ENCODE results near the gene F2RL2.

The F2RL2 gene

GRCh38 chr5:76598531-76598930, 24.7 kb downstream of the F2RL2 start:
- no peak overlapping the region for H3K4me3 ChIP-seq (ENCODE audit: insufficient read depth, low read length, poor library complexity, severe bottlenecking)
- TF ChIP-seq CTCF (IDR thresholded peaks at IDR 0.05; ENCODE audit: insufficient read depth, low read length, poor library complexity, severe bottlenecking) (no peak), EZH2phosphoT487 (conservative IDR thresholded peaks at IDR 0.05; ENCODE audit: low read length) (no peak)
- no peak overlapping the region for H3K9ac ChIP-seq (ENCODE audit: low read length)
- H4K20me1 ChIP-seq (ENCODE audit: low read depth, low read length): no peaks in the 10 kb centered on the region
- H2AFZ ChIP-seq (ENCODE audit: low read depth, low read length, severe bottlenecking): no peak overlapping the region
- no peak overlapping the region for H3K27ac ChIP-seq (ENCODE audit: low read depth, low read length)
- H3F3A ChIP-seq (ENCODE audit: insufficient read depth): no peaks in the 10 kb centered on the region
- no peaks in the 10 kb centered on the region for H3K79me2 ChIP-seq (ENCODE audit: insufficient read depth, low read length)
- no peak overlapping the region for H3K4me2 ChIP-seq (ENCODE audit: low read depth, low read length, poor library complexity, severe bottlenecking)
- no peaks in the 10 kb centered on the region for H3K36me3 ChIP-seq (ENCODE audit: low read length)
- H3K27me3 ChIP-seq (ENCODE audit: low read length): no peaks in the 10 kb centered on the region
- no peaks in the 10 kb centered on the region for H3K9me3 ChIP-seq (ENCODE audit: insufficient read depth, low read length)
- H3K9me2 ChIP-seq (replicated peaks; ENCODE audit: insufficient read depth, low read length): no peaks in the 10 kb centered on the region

DNA sequence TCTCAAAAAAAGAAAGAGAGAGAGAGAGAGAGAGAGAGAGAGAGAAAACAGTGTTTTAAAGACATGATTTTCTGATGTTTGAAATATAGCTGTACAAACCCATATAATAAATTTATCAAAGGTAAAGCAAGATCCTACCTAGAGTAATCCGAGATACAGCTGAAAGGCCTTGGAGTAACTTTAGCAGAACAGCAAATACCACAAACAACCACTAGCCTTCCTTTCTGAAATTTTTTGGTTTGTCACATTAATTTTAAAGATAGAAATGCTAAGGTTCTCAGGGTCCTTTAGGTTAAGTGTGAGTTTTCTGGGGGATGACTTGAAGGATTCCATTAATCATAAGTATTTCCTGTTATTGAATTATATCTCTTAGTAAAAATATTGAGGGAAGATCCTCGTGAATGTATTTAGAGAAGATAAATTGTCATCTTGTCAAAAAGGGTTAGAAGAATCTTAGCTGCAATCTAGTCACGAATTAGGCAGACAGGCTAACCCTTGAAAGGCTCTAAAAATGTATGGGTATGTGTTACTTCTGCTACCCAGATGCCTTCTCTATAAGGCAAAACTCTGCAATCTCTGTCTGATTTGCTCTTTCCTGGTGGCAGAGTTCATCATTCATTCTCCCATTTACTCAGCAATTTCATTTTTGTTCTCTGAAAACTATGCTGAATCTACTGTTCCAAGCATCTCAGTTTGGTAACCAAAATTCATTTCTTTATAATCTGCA, 27.3 kb downstream of the F2RL2 start:
- H3K9me3 ChIP-seq (ENCODE audit: insufficient read depth, low read length): no peaks in the 10 kb centered on the region
- no peaks in the 10 kb centered on the region for H3K36me3 ChIP-seq (ENCODE audit: low read length)
- no peak overlapping the region for H2AFZ ChIP-seq (ENCODE audit: low read depth, low read length, severe bottlenecking)
- no peaks in the 10 kb centered on the region for H3F3A ChIP-seq (ENCODE audit: insufficient read depth)
- no peaks in the 10 kb centered on the region for H3K9me2 ChIP-seq (replicated peaks; ENCODE audit: insufficient read depth, low read length)
- H3K4me3 ChIP-seq (ENCODE audit: insufficient read depth, low read length, poor library complexity, severe bottlenecking): no peak overlapping the region
- no peaks in the 10 kb centered on the region for H3K27me3 ChIP-seq (ENCODE audit: low read length)
- H4K20me1 ChIP-seq (ENCODE audit: low read depth, low read length): no peaks in the 10 kb centered on the region
- no peak for TF ChIP-seq CTCF (IDR thresholded peaks at IDR 0.05; ENCODE audit: insufficient read depth, low read length, poor library complexity, severe bottlenecking)
- no peak for TF ChIP-seq EZH2phosphoT487 (conservative IDR thresholded peaks at IDR 0.05; ENCODE audit: low read length)
- no peaks in the 10 kb centered on the region for H3K79me2 ChIP-seq (ENCODE audit: insufficient read depth, low read length)
- H3K4me2 ChIP-seq (ENCODE audit: low read depth, low read length, poor library complexity, severe bottlenecking): no peak overlapping the region
- H3K27ac ChIP-seq (ENCODE audit: low read depth, low read length): no peak overlapping the region
- H3K9ac ChIP-seq (ENCODE audit: low read length): no peak overlapping the region

GRCh38 chr5:76594107-76594506, 29.1 kb downstream of the F2RL2 start:
- no peak overlapping the region for H3K4me3 ChIP-seq (ENCODE audit: insufficient read depth, low read length, poor library complexity, severe bottlenecking)
- H3K27me3 ChIP-seq (ENCODE audit: low read length): no peaks in the 10 kb centered on the region
- H2AFZ ChIP-seq (ENCODE audit: low read depth, low read length, severe bottlenecking): no peak overlapping the region
- H3K79me2 ChIP-seq (ENCODE audit: insufficient read depth, low read length): no peaks in the 10 kb centered on the region
- no peaks in the 10 kb centered on the region for H3K9me3 ChIP-seq (ENCODE audit: insufficient read depth, low read length)
- no peak overlapping the region for H3K4me2 ChIP-seq (ENCODE audit: low read depth, low read length, poor library complexity, severe bottlenecking)
- H3F3A ChIP-seq (ENCODE audit: insufficient read depth): no peaks in the 10 kb centered on the region
- H3K27ac ChIP-seq (ENCODE audit: low read depth, low read length): no peak overlapping the region
- H3K9ac ChIP-seq (ENCODE audit: low read length): no peak overlapping the region
- no peaks in the 10 kb centered on the region for H3K9me2 ChIP-seq (replicated peaks; ENCODE audit: insufficient read depth, low read length)
- H3K36me3 ChIP-seq (ENCODE audit: low read length): no peaks in the 10 kb centered on the region
- no peak for TF ChIP-seq CTCF (IDR thresholded peaks at IDR 0.05; ENCODE audit: insufficient read depth, low read length, poor library complexity, severe bottlenecking)
- TF ChIP-seq EZH2phosphoT487 (conservative IDR thresholded peaks at IDR 0.05; ENCODE audit: low read length): no peak
- no peaks in the 10 kb centered on the region for H4K20me1 ChIP-seq (ENCODE audit: low read depth, low read length)

Measured in SU-DHL-6 (cell line).